NAMALWA (cell line): Measurements from ENCODE around the gene EFNB2.

ENCODE experiments used
- DNase-seq: peaks from one replicate; pipeline ENCODE4 v3.0.0-alpha.2; 2015; ENCODE audit warnings: low spot score

EFNB2 gene

DNA sequence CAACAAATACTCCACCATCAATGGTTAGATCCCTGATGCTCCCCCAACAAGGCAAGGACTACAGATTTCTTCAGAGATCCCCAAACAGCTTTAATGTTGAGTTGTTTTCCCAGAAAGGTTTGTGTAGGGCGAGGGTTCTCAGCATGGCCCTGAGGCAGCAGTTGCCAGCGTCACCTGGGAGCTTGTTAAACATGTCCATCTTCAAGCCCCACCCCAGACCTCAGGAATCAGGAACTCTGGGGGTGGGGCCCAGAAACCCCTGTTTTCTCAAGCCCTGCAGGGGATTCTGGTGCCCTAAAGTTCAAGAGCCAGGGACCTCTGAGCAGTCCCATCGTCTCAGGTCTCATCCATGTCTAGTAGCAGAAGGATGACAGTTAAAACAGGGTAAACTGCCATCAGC, 9.6 kb downstream of the EFNB2 start:
- DNase-seq = no peak

DNA sequence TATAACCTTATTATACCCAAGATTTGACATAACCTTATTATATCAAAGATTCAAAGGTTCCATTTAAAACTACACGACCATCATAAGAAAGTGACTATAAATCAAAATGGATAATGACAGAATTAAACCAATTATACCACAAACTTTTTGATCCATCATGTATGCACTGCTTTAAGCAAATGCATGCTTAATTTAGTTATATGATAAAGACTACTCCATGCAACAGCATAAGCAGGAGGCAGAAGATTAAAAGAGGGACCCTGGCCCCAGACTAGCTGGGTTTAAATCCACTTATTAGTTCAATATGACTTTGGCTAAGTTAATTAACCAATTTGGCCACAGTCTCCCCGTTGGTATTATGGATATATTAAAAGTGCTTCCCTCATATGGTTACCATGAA, 11.4 kb downstream of the EFNB2 start:
- no peak for DNase-seq

DNA sequence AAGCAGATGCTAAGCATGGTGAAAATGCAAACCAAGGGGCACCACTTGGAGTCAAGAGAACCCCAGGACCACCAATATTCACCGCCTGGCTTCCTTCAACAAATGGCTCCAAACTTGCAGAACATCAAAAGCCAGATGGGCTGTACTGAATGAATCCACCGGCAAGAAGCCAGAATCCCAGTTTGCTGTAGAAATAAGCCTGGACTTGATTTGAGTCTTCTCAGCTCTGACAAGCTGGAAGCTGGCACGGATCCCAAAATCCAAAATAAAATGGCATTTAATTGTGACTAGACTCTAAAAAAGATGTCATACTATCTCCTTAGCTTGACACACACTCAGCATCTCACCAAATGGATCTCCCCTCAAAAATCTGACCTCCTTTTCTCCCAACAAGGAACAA, 11.9 kb downstream of the EFNB2 start:
- DNase-seq = no peak

DNA sequence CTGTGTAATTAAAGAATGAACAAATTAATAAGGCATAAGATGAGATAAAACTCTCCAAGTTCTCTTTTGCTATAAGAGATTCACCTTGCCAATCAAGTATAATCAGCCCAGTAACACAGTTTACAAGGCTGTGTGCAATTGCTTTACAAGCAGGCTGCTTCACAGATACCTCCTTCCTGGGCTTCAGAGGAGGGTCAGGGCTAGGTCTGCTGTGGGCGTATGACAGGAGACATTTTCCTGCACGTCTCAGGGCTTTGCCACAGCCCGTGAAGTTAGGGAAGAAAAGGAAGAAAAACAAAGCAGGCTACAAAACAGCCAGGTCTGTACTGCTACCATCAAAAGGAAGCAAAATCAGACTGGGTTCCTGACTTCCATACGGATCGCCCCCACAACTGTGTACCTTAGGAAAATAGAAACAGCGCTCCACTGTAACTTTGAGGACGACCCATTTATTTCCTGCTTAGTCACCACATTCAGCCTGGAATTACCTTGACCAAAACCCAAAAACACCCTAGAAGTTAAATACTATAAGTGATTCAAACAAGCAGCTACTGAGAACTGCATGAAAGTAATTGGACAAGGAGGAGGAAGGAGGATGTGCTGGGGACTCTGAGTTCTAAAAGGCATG, 12.4 kb downstream of the EFNB2 start:
- no peak for DNase-seq

DNA sequence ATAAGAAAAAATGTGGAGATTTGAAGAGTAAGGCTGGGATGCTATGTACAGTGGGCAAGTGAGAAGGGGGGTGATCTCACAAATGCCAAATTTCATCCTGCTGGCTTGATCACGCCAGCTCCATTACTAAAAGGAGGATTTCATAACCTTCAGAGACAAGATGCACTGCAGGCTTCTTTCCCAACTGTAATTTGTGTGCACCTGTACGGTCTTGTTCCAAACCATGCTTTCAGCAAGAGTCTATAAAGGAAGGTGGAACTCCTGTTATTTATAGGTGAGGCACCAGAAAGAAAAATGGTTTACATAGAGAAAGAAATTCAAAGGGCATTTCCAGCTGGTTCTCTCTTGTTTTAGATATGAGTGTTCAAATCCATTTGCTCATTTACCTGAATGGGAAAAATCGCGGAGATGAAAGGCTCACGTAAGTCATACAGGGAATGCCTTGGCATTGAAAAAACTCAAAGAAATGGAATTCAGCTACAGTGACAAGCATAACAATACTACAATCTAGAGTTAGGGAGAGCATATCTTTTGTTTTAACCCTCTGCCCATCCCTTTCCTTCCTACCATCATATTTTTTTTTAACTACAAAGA, 13.3 kb downstream of the EFNB2 start:
- no peak for DNase-seq

DNA sequence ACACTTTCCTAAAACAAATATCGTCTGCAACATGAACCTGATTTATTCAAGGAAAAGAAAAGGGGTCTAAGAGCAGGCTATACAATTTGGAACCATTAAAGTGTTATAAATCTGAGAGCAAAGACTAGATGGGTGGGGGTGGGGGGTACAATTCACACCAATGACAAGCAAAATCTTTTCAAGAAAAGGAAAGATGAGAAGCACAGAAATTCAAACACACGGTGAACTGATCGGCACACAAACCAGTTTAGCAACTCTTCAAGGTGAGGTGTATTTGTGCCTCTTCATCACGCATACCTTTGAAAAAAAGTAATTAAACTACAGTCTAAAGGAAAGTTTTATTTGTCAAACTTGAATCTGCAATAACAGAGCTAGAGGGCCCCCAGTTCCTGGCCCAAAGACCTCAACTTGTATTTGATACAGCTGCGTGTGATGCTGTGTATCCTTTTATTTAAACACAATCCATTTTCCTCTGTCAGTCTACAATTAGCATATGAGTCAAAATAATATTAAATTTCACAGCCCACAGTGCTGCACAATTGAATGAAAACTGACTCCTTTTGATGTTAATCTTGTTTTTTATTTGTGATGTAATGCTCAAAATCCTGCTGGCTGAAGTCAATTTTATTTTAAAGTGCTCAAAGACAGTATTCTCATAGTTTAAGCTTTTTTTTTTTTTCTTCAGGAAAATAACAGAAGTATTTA, 14.2 kb downstream of the EFNB2 start:
- no peak for DNase-seq

DNA sequence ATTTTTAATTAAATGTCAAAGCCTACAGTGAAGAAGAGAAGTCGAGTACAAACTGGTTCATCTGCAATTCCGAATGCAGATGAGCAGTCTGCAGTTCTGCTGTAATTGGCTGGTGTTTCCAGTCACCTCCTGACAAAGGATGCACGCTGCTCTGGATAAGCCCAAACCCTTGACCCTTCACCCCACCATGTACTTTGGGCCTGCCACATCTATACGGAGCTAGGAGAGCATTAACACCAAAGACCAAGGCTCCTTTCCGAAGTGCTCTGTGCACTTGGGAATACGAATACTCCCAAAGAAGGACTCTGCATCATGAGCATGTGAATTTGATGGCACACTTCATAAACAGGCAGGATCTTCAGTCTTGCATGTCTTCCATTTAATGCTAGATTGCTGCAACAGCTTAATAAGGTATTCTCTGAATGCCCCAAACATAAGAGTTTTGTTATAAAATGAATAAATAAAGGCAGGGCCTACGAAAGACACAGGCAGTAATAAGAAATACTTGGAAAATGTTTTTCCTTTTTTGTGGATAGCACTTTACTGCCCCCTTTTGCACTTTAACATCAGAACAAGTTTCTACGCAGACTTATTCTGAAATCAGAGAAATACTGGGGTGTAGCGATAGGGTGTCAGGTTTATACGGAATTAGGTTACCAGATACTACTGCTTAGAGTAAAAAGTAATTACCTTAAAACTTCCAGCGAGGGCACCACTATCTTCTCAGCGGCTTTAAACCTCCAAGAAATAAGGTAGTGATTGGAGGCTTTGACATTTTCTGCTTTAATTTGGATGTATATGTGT, 15.0 kb downstream of the EFNB2 start:
- no peak for DNase-seq

DNA sequence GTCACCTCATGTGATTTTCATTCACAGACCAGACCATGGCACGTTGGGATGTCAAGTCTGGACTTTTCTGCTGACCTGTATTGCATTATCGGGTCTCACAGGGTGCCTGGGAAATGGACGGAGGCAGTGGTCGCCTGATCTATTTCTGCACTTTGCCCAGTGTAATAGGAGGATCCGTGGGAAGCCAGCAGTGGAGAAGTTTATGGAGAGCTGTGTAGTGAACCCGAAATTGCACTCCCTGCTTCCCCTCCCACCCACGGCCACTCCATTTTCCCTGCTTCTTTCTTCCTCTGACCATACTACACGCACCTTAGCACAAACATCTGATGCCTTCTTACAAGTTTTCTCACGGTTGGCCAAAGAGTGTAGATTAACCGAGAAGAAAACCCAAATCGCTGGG, 16.9 kb downstream of the EFNB2 start:
- no peak for DNase-seq

DNA sequence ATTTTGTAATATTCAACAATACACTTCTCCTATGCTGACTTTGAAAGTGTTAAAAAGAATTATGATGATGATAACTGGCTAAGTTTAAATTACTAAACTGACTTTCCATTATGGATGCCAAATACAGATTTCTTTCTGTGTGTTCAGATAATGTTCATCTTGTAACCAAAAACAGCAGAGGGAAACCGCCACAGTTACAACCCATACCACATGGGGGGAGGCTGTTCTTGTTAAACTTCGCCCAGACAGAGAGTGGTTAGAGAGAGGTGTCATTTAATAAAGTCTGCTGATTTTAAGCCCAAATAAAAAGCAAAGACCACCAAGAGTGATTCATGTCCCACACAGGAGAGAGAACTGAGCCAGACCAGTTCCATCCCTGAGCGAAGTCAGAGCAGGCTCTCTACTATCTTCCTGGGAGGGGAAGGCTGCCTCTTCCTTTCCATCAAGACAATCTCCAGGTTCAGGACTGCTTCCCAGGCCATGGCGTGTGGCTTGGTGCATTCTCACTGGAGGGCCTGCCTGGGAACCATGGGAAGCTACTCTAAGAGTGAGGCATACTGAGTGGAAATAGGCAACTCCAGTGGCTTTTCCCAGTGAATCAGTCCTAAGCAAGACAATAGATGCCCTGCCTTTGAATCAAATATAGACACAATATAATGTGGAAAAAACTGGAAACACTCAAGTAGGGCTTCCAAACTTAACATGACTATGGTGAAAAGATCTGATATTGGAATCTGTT, 18.2 kb downstream of the EFNB2 start:
- DNase-seq = no peak

DNA sequence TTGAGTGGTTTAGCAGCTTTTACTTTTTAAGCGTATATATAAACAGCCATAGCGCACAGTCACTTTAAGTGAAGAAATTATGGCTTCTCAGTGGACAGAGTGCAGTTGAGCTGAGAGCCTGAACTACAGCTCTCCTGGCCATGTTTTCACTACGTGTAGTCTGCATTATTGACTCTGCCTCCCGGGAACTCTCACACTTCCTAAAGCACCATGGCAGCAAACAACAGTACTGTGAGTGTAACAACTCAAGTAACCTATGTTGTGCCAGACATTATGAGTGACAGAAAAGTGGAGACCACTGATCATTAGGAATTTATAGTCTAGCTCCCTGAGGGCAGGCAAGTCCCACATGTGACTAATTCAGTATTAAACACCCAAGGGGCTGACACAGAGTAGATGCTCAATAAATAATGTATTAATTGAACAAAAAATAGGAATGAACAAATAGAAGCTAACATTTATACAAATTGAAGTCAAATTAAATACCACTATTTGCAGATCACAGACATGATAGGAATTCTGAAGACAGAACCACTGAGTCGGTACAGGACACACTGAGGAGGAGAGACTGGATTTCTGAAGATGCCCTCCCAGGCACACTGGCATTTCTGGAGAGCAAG, 19.7 kb downstream of the EFNB2 start:
- DNase-seq = no peak

DNA sequence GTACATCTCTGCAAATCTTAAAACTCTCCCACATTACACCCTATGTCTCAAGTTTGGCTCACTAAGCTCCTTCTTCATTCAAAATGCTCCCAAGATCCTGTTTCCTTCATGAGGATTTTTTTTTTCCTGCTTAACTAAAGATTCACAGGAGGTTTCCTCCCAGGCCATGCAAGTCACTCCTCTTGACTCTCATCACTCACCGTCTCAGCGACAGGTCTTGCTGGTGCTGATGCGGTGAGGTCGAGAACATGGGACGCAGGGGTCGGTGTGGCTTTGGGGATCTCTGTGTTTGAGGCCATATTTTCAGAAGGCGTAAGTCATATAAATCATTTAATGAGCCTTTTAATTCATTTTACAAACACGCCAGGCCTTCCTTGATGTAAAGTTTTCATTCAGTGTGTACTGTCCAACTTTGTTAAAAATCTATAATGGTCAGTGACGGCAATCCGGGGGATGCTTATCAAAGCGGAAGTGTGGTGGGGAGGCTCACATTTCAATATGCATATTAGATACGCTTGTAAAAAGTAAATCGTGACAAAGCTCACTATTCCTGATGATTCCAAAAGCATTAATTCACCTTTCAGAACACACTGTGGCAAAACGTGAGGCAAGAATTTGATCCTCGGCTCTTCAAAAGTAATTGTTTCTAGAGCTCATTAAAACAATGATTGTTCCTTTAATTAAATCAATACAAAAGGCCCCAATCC, 20.4 kb downstream of the EFNB2 start:
- DNase-seq = no peak

DNA sequence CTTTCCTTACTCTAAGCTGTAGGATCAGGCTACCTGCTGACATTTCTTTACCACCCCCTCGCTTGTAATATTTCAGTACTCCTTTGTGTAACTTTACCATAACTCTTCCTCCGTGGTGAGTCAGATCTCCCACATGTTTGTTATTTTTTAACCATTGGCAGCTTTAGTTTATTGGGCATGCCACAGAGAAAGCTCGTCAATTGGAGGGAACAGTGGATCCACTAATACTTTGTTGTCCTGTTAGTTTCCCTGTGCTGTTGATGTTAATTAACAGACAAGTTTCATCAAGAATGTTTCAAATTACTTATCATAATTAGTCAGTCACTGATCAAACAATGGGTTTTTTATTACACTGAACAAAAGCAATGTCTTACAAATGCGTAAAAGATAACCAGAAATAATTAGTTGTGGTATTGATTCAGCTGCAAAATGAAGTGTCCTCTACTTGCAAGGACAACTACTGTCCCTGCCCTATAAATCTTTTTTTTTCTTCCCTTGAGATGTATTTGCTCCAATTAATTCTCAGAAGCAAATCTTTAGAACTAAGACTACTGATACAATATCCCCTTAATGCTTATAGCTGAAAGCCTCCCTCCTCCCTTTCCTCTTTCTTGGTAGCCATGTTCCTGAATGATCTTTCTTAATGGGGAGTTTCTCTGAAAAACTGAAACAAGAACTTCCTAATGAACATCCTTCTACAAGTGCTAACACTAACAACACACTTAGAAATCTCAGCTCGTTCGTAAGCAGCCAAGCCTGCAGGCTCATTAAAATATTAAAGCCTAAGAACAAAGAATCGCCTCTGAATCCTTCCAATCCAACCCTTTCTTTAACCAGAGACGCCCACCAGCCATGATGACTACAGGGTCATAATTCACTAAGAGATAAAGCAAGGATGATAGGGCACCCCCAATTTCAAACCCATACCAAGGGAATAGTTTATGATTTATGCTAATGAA, 22.2 kb downstream of the EFNB2 start:
- DNase-seq = no peak

DNA sequence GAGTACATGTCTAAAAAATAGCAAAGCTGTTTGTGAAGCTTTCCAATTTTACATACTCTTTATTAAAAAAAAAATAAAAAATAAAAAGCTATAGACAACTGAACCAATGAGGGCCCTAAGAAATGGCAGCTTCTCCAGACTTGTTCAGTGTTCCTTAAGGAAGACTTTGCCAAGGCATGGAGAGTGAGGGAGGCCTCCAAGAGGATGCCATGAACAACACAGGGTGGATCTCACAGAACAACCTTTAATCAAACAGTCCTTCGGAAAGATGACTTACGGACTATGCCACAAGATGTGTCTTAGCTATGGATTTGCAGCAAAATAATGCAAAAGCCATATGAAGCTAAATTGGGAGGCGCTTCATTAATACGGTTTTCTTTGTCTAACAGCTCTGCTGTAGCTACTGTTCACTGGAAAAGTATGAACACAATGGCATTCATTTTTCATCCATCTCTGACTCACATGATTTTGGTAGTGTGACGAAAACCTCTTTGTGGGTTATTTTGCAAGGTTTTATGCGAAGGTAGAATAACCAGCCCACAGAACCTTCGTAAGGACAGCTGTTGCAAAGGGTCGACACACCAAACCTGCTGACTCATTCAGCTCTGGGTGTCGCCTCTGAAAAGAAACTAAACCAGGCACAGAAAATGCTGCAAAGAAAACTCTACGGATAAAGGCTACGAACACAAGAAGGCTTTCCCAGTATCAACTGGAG, 27.7 kb downstream of the EFNB2 start:
- DNase-seq = no peak

DNA sequence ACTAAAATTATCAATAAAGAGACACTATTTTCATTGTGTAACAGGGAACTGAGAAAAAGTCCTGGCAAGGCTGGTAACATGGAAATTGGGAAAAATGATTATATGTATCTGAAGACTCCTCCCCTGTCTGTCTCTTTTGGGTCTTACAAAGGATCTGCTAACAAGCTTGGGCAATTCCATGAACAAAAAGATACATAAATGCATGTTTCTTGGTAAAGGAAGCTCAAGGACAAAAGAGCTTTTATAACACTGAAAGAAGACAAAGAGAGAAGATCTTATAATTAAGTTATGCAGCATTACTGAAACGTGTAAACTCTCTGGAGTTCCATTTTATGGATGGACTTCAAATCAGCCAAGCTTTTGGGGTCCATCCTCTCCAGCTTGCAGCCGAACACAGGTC, 29.2 kb downstream of the EFNB2 start:
- no peak for DNase-seq

DNA sequence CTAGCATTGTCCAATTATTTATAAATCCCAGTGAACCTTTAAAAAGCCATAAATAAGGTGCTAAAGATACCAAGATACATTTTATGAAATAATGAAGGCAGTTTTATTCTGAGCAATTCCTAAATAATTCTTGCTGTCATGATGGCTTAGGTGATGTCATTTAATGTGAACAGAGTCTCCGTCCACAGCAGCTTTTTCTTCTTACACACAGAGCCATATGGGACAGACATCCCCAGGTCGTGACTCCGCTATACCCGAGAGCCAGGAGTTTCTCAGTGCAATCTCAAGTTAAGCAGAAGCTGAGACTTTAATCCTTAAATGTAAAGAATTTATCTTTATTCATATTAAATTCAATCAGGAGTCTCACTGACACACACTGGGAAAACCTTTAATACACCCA, 29.7 kb downstream of the EFNB2 start:
- no peak for DNase-seq

DNA sequence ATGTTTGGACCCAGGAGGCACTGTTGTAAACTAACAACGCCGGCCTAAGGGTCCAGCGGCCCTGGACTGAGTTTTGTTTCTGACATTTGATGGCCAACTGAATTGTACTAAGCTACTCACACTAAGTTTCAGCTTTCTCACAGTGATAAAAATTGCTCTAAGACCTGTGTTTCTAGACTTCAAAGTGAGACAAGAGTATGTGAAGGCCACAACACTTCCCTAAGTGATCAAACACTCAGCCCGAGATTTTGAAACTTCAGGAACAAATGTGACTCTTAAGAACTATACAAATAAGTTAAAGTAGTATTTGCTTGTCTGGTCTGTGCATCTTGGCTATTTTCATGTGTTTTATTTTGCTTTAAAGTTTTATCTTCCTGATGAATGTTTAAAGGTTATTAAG, 30.2 kb downstream of the EFNB2 start:
- DNase-seq = no peak

DNA sequence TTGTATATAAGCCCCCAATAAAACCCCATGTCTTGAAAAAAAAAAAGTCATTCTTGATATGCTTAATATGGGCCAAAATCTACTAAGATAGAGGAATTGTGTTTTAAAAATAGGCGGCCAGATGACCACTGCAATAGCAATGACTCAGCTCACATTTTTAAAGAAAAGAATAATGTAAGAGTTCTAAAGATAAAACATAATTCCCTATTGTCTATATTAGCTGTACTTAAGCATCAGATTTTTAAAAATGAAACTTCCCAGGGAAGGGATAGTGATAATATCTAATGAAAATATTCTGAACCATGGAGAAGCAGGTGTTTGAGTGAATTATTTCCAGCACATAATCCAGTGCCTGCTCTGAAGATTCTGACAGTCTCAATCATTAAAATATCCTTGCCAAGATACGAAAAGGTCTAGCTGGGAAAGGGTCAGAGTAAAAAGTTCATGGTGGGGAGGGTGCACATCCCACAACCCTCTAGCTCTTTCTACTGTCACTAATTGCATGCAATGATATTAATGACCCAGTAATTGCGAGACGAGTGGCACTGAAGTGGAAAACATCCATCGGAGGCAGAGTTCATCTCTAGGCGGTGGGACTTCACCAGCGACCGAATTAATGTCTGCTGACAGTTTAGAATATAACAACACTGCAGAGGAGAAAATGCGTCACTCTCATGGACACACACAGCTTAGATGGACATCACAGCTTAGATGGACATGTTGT, 31.6 kb downstream of the EFNB2 start:
- DNase-seq = no peak

DNA sequence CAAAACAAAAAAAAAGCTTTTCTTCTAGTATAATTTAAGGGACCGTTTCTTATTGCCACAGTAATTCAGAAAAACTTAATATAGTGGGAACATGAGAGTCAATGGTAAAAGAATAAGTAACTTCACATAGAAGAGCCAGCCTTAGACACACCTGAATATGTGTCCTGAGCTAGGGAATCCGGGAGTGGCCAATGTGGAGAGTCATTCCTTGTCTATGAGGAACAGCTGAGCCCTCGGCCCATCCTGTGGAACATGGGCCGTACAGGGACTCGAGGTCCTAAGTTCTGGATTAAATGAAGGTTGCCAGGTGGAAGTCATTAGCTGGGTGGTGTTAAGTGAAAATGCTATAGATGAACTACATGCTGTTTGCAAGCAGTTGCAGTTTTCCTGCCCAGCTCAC, 32.2 kb downstream of the EFNB2 start:
- DNase-seq = no peak

DNA sequence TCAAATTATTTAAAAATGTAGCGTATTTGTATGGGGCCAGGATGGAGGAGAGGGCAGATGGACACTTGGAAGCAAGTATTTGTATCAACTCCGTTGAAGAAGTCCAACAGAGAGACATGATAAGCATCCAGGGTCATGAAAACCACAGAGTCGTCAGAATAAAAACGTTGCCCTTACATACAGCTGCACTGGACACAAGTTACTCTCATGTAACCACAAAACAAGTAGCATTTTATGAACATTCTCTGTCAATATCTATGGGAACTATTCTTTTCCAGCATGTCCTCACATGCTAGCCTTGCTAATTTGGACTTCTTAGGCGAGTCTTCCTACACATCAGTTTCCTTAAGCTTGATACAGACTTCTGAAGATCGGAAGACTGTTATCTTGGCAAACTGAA, 35.0 kb downstream of the EFNB2 start:
- no peak for DNase-seq
